HepG2 (cell line): Measurements from ENCODE around the gene NT5C. TPM values are rescaled to one million over a fixed set of nuclear protein-coding genes. Genes with fewer than 3 reads are reported as not detected.

Experiments used
- BHLHE40 ChIP-seq: IDR thresholded peaks from 2 replicates; pipeline ENCODE4 v1.6.1; 2011; ENCODE audit warnings: low read length, improper control_type of control experiment
- ELF1 ChIP-seq: sonication (generic); formaldehyde crosslinking; IDR thresholded peaks from 2 replicates; pipeline ENCODE4 v1.4.0; 2020; ENCODE audit warnings: missing genetic modification reagents
- GTF2F1 ChIP-seq: fragments of 150-350 bp; IDR thresholded peaks from 2 replicates; pipeline ENCODE4 v1.6.1; 2014; ENCODE audit warnings: low read length
- HBP1 ChIP-seq: IDR thresholded peaks from 2 replicates; pipeline ENCODE4 v1.6.1; 2016; ENCODE audit warnings: low read depth, control low read depth
- JUN ChIP-seq: sonication (generic); formaldehyde crosslinking; IDR thresholded peaks from 2 replicates; pipeline ENCODE4 v1.4.0; 2020; ENCODE audit warnings: mild to moderate bottlenecking, missing genetic modification reagents
- KAT7 ChIP-seq: IDR thresholded peaks from 2 replicates; pipeline ENCODE4 v1.6.1; 2018; ENCODE audit warnings: borderline replicate concordance, missing compliant biosample characterization
- KLF15 ChIP-seq: sonication (generic); formaldehyde crosslinking; IDR thresholded peaks from 2 replicates; pipeline ENCODE4 v1.8.1; 2023; ENCODE audit warnings: borderline replicate concordance, mild to moderate bottlenecking, inconsistent platforms, missing genetic modification reagents, mixed read lengths
- MAF1 ChIP-seq: sonication (generic); formaldehyde crosslinking; IDR thresholded peaks from 2 replicates; pipeline ENCODE4 v1.5.0; 2020; ENCODE audit warnings: missing genetic modification reagents, borderline replicate concordance
- MNT ChIP-seq: fragments of 450-650 bp; IDR thresholded peaks from 2 replicates; pipeline ENCODE4 v1.6.1; 2016
- NR2C2 ChIP-seq: sonication (generic); formaldehyde crosslinking; IDR thresholded peaks from 2 replicates; pipeline ENCODE4 v1.4.0; 2020; ENCODE audit warnings: missing genetic modification reagents, mild to moderate bottlenecking, moderate library complexity, borderline replicate concordance
- ONECUT2 ChIP-seq: sonication (generic); formaldehyde crosslinking; IDR thresholded peaks from 2 replicates; pipeline ENCODE4 v1.4.0; 2020; ENCODE audit warnings: missing genetic modification reagents
- PAX8 ChIP-seq: sonication (generic); formaldehyde crosslinking; IDR thresholded peaks from 2 replicates; pipeline ENCODE4 v1.8.0; 2022; ENCODE audit warnings: mild to moderate bottlenecking, missing genetic modification reagents, borderline replicate concordance
- RAD21 ChIP-seq: fragments of 450-650 bp; formaldehyde crosslinking; IDR thresholded peaks from 2 replicates; pipeline ENCODE4 v1.5.0; 2020; ENCODE audit warnings: mild to moderate bottlenecking
- REST ChIP-seq, 2 experiments: IDR thresholded peaks; 2 replicates each; pipeline ENCODE4 v1.6.1; 2011 to 2012; ENCODE audit warnings: low read length in 2 of 2, borderline replicate concordance in 1 of 2, low read depth in 1 of 2, mild to moderate bottlenecking in 1 of 2, moderate library complexity in 1 of 2
- SMAD3 ChIP-seq: sonication (generic); formaldehyde crosslinking; IDR thresholded peaks from 2 replicates; pipeline ENCODE4 v1.4.0; 2020; ENCODE audit warnings: missing genetic modification reagents
- STAT5B ChIP-seq: sonication (generic); formaldehyde crosslinking; IDR thresholded peaks from 2 replicates; pipeline ENCODE4 v1.4.0; 2020; ENCODE audit warnings: missing genetic modification reagents
- TARDBP ChIP-seq: sonication (generic); formaldehyde crosslinking; IDR thresholded peaks from 2 replicates; pipeline ENCODE4 v1.8.0; 2022; ENCODE audit warnings: mild to moderate bottlenecking, missing genetic modification reagents
- TFAP4 ChIP-seq: sonication (generic); IDR thresholded peaks from 2 replicates; pipeline ENCODE4 v1.6.1; 2016; ENCODE audit warnings: low read depth, borderline replicate concordance
- ZFP62 ChIP-seq: sonication (generic); formaldehyde crosslinking; IDR thresholded peaks from 2 replicates; pipeline ENCODE4 v1.4.0; 2020; ENCODE audit warnings: missing genetic modification reagents
- ZMYM4 ChIP-seq: sonication (generic); formaldehyde crosslinking; IDR thresholded peaks from 2 replicates; pipeline ENCODE4 v1.8.1; 2023; ENCODE audit warnings: mild to moderate bottlenecking, missing genetic modification reagents
- ZNF430 ChIP-seq: sonication (generic); formaldehyde crosslinking; IDR thresholded peaks from 2 replicates; pipeline ENCODE4 v1.9.0; 2021; ENCODE audit warnings: mild to moderate bottlenecking, missing genetic modification reagents
- ZNF432 ChIP-seq: sonication (generic); formaldehyde crosslinking; IDR thresholded peaks from 2 replicates; pipeline ENCODE4 v1.5.0; 2020; ENCODE audit warnings: missing genetic modification reagents, mild to moderate bottlenecking, borderline replicate concordance
- polyA plus RNA-seq, 8 experiments: library from polyadenylated mRNA; depleted of rRNA in 3 of 8; stranded (reverse) in 7 of 8; unstranded in 1 of 8; fragments of >200 nt; fragmentation: Illumina TruSeq in 4 of 8; extraction: Trizol in 4 of 8; gene quantifications; 2 replicates each; pipeline versions ENCODE4 v1.2.1 to v1.2.3, GENCODE V29; 2011 to 2016; ENCODE audit warnings: low read depth in 4 of 8, missing spikeins in 1 of 8, mixed read lengths in 1 of 8; ENCODE audit not compliant: insufficient read depth in 1 of 8
- total RNA-seq, 5 experiments: library from RNA; depleted of rRNA; stranded (reverse); fragments of >200 nt; fragmentation: Illumina TruSeq; extraction: Trizol; gene quantifications; 2 replicates each; pipeline ENCODE4 v1.2.3, GENCODE V29; 2016; ENCODE audit warnings: low read depth in 1 of 5

Gene NT5C
- total and polyA plus RNA-seq, 2 of the 13 experiments (the other 11 are each of a cell fraction or from before 2014, with no cell fraction given), result 42.8 to 48.6 TPM

- TF ChIP-seq ZMYM4 (CRISPR knock-in tag) (peak; percentile 66), BHLHE40 (peak; percentile 97), SMAD3 (CRISPR knock-in tag) (peak; percentile 34; the same call in 1 of the 2 replicates), STAT5B (CRISPR knock-in tag) (peak; percentile 82; the same call in 1 of the 2 replicates), NR2C2 (CRISPR knock-in tag) (peak; percentile 56), ZNF432 (no peak), ONECUT2 (CRISPR knock-in tag) (peak; percentile 54; the same call in 1 of the 2 replicates), JUN (CRISPR knock-in tag) (no peak; the same call in 1 of the 2 replicates), MAF1 (CRISPR knock-in tag) (no peak), GTF2F1 (0 out of 2 replicates have a peak, but pooled peaks have one; percentile 33), PAX8 (peak; percentile 82; the same call in 1 of the 2 replicates), MNT (peak; percentile 4; the same call in 1 of the 2 replicates), KLF15 (no peak; the same call in 1 of the 2 replicates), HBP1 (CRISPR knock-in tag) (no peak; the same call in 1 of the 2 replicates), ELF1 (CRISPR knock-in tag) (peak; percentile 80), KAT7 (CRISPR knock-in tag) (peak; percentile 63; the same call in 1 of the 2 replicates), TARDBP (CRISPR knock-in tag) (peak; percentile 61), TFAP4 (no peak), REST (IDR thresholded peaks at IDR 0.05; ENCODE audit: borderline replicate concordance in 1 of 2, low read depth in 1 of 2, low read length in 2 of 2) (no peak), RAD21 (CRISPR knock-in tag) (peak; percentile 91), ZFP62 (CRISPR knock-in tag) (no peak), ZNF430 (CRISPR knock-in tag) (peak; percentile 73)
These were observed at the start of gene NT5C (continued) for GRCh38 chr17:75131278-75132017.
